ENCODE data around the gene CENPF. TPM values are rescaled to one million over a fixed set of nuclear protein-coding genes. Genes with fewer than 3 reads are reported as not detected.

Gene CENPF, protein sequence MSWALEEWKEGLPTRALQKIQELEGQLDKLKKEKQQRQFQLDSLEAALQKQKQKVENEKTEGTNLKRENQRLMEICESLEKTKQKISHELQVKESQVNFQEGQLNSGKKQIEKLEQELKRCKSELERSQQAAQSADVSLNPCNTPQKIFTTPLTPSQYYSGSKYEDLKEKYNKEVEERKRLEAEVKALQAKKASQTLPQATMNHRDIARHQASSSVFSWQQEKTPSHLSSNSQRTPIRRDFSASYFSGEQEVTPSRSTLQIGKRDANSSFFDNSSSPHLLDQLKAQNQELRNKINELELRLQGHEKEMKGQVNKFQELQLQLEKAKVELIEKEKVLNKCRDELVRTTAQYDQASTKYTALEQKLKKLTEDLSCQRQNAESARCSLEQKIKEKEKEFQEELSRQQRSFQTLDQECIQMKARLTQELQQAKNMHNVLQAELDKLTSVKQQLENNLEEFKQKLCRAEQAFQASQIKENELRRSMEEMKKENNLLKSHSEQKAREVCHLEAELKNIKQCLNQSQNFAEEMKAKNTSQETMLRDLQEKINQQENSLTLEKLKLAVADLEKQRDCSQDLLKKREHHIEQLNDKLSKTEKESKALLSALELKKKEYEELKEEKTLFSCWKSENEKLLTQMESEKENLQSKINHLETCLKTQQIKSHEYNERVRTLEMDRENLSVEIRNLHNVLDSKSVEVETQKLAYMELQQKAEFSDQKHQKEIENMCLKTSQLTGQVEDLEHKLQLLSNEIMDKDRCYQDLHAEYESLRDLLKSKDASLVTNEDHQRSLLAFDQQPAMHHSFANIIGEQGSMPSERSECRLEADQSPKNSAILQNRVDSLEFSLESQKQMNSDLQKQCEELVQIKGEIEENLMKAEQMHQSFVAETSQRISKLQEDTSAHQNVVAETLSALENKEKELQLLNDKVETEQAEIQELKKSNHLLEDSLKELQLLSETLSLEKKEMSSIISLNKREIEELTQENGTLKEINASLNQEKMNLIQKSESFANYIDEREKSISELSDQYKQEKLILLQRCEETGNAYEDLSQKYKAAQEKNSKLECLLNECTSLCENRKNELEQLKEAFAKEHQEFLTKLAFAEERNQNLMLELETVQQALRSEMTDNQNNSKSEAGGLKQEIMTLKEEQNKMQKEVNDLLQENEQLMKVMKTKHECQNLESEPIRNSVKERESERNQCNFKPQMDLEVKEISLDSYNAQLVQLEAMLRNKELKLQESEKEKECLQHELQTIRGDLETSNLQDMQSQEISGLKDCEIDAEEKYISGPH (N-terminal part only)
- 21.7 and 130 TPM in 2 replicates for total RNA-seq (2011; cell fraction: chromatin; rRNA removed; ENCODE audit: low replicate concordance)
- 11.8 and 20.9 TPM in 2 replicates for total RNA-seq (2011; cell fraction: nucleolus; rRNA removed)
- total RNA-seq (2011; cell fraction: nucleoplasm; rRNA removed) = 40.8 and 50.3 TPM in 2 replicates
- total RNA-seq (2014; rRNA removed) (76.9 and 91.6 TPM in 2 replicates), total RNA-seq (2014; rRNA removed; fragmentation: Illumina TruSeq; extraction: Trizol) (180 and 214 TPM in 2 replicates), total RNA-seq (2015; rRNA removed; fragmentation: Illumina TruSeq; extraction: Trizol) (142 and 153 TPM in 2 replicates), total RNA-seq (2021) (98.2 and 102 TPM in 2 replicates), polyA plus RNA-seq (2011; rRNA removed) (46.4 and 64.5 TPM in 2 replicates), polyA plus RNA-seq (2014; fragmentation: Illumina TruSeq; extraction: Trizol) (118 TPM in 2 replicates), polyA plus RNA-seq (2014; fragmentation: Nextera tagmentation; extraction: Ambion mirVana) (10 to 100 TPM; 50.6 to 92.6 TPM), polyA plus RNA-seq (2014; rRNA removed) (54.1 and 98.3 TPM in 2 replicates), polyA minus RNA-seq (2011; rRNA and poly(A)+ RNA removed) (99.3 and 119 TPM in 2 replicates), Bru-seq, nascent RNA (percentile 93 among the genes with signal in this experiment), BruChase-seq, experiment 1, labeled RNA remaining after a 2-hour chase (percentile 94 among the genes with signal in this experiment), BruChase-seq, experiment 2, labeled RNA remaining after a 6-hour chase (percentile 95 among the genes with signal in this experiment)
- polyA plus RNA-seq (2011; cell fraction: cytosol; rRNA removed) = 8.8 and 16.0 TPM in 2 replicates
- polyA plus RNA-seq (2011; cell fraction: nucleus; rRNA removed) = 52.2 and 53.8 TPM in 2 replicates
- polyA plus RNA-seq (2012) = 48.5 and 70.8 TPM in 2 replicates
- polyA minus RNA-seq (2011; cell fraction: cytosol; rRNA and poly(A)+ RNA removed) = 46.6 and 50.8 TPM in 2 replicates
- 35.7 and 70.4 TPM in 2 replicates for polyA minus RNA-seq (2011; cell fraction: nucleus; rRNA and poly(A)+ RNA removed)
- long read RNA-seq, experiment 1, full-length matches to known transcripts = 1 of 95 reads
- long read RNA-seq, experiment 1, partial matches to known transcripts = 88 of 95 reads
- long read RNA-seq, experiment 1, other reads (novel, unspliced or antisense) = 6 of 95 reads
- long read RNA-seq, experiment 2, full-length matches to known transcripts = 4 of 46 reads
- long read RNA-seq, experiment 2, partial matches to known transcripts = 34 of 46 reads
- long read RNA-seq, experiment 2, other reads (novel, unspliced or antisense) = 8 of 46 reads
- long read RNA-seq, experiment 3, transcript CENPF-202 (3 exons, 689 nt) = major isoform, 5 of 57 reads
- long read RNA-seq, experiment 3, partial matches to known transcripts = 46 of 57 reads
- long read RNA-seq, experiment 3, other reads (novel, unspliced or antisense) = 6 of 57 reads

DNA sequence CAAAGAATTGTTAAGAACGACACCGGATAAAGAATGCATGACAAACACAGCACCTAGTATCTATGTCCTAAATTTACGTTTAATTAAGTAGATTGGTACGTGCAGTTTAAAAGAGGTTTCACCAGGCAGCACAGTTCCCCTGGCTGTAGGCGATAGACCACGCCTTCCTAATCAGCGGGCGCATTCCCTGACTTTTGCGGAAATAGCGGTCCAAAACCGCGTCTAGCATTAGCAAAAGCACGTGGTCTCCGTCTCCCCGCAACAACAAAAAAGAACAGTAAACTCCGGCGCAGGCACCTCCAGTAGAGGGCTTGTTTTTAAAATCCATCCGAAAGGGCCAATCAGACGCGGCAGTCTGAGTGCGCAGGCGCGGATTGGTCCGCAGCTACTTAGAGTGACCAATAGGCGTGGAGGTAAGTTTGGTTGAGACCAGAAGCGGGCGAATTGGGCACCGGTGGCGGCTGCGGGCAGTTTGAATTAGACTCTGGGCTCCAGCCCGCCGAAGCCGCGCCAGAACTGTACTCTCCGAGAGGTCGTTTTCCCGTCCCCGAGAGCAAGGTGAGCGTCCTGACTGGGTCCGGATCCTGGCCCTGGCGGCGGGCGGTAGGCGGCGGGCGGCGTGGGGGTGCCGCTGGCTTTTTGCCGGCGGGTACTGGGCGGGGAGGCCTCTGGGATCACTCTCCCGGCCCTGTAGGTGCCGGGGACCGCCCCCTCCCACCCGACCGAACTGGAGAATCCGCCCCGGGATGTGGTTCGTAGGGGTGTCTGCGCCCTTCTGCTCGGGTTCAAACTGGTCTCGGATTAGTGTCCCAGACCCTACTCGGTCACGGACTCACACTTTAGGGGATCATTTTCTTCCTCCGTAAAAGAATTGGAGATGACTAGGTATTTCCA lies at the start of gene CENPF:
CENPF (plus strand) TSS at position 432 of the 894 bp plus-strand sequence. CDS start 10,560 bp downstream, outside the sequence.
- WGBS (ENCODE audit: insufficient coverage, low coverage, missing lambda C conversion rate) = 2% methylated on average over 56 of the region's 65 CpGs
- ChIA-PET POLR2A (interaction anchor here (0.6 to 1.6 kb wide), 10 partner anchors 8 to 220 kb away, joined by 3 to 6 read pairs (median 3); no protein-coding TSS in a partner anchor), CTCF (ENCODE audit: low intra/inter-chr PET ratio) (no interaction called here)
- intact Hi-C loops (cut with micrococcal nuclease) = no loop called here
- H2AFZ ChIP-seq (ENCODE audit: low read depth, low read length) = peak within 1 kb of the TSS; percentile 79
- ATAC-seq (peak; percentile 97), DNase-seq (ENCODE audit: extremely low read depth in 1 of 4, low spot score in 3 of 4) (peak; percentile 99 to 100 (median 99)), FAIRE-seq (peak; percentile 99)
- H3K4me3 ChIP-seq = peak within 1 kb of the TSS; percentile 67
- H3K79me2 ChIP-seq (ENCODE audit: control insufficient read depth, insufficient read depth, low read length) = peaks cover 45% of the 10 kb centered on the region
- no peaks in the 10 kb centered on the region for H4K20me1 ChIP-seq (replicated peaks; ENCODE audit: control insufficient read depth, insufficient read depth, low read length)
- peaks cover 15% of the 10 kb centered on the region; the same call in 2 of the 3 replicates for H3K36me3 ChIP-seq (ENCODE audit: control insufficient read depth, insufficient read depth, low read length)
- BruUV-seq (replicated peaks) = TSS peak; percentile 70
- H3K27ac ChIP-seq (ENCODE audit: extremely low read depth, low read depth, low read length) = peak within 1 kb of the TSS; percentile 86
- no peaks in the 10 kb centered on the region for H3K27me3 ChIP-seq (ENCODE audit: control insufficient read depth in 2 of 2, insufficient read depth in 2 of 2, low read length in 2 of 2)
- H3K4me1 ChIP-seq (replicated peaks in 1 of 2; ENCODE audit: control insufficient read depth in 2 of 2, insufficient read depth in 2 of 2, low read length in 2 of 2) = peaks cover 3 to 14% of the 10 kb centered on the region in 2 experiments; a peak in 2 of 5 replicates
- no peaks in the 10 kb centered on the region; the same call in 1 of the 2 replicates for H3K9me3 ChIP-seq (replicated peaks; ENCODE audit: control insufficient read depth, insufficient read depth, low read depth, low read length)
- H3K4me2 ChIP-seq (ENCODE audit: insufficient read depth, low read length) = peak within 1 kb of the TSS; percentile 88
- no peaks in the 10 kb centered on the region for H3K9me1 ChIP-seq (ENCODE audit: control insufficient read depth, insufficient read depth, low read length)
- in situ Hi-C loops (cut with MboI) = no loop called here
- H3K9ac ChIP-seq (ENCODE audit: insufficient read depth in 1 of 2, low read depth in 2 of 2, low read length in 2 of 2) = peak within 1 kb of the TSS; percentile 87 to 95
- TF ChIP-seq ZNF165 (CRISPR knock-in tag; IDR thresholded peaks at IDR 0.05; ENCODE audit: borderline replicate concordance) (no peak), MBD2 (IDR thresholded peaks at IDR 0.05; ENCODE audit: borderline replicate concordance, low read depth) (peak; percentile 96), DMBX1 (CRISPR knock-in tag; IDR thresholded peaks at IDR 0.05; ENCODE audit: borderline replicate concordance) (no peak), SUPT5H (IDR thresholded peaks at IDR 0.05) (peak; percentile 81), HDGF (IDR thresholded peaks at IDR 0.05) (no peak)
- TF ChIP-seq, protein P1, sequence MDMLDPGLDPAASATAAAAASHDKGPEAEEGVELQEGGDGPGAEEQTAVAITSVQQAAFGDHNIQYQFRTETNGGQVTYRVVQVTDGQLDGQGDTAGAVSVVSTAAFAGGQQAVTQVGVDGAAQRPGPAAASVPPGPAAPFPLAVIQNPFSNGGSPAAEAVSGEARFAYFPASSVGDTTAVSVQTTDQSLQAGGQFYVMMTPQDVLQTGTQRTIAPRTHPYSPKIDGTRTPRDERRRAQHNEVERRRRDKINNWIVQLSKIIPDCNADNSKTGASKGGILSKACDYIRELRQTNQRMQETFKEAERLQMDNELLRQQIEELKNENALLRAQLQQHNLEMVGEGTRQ (CRISPR knock-in tag; IDR thresholded peaks at IDR 0.05) = peak; percentile 87
- TF ChIP-seq, protein P2, sequence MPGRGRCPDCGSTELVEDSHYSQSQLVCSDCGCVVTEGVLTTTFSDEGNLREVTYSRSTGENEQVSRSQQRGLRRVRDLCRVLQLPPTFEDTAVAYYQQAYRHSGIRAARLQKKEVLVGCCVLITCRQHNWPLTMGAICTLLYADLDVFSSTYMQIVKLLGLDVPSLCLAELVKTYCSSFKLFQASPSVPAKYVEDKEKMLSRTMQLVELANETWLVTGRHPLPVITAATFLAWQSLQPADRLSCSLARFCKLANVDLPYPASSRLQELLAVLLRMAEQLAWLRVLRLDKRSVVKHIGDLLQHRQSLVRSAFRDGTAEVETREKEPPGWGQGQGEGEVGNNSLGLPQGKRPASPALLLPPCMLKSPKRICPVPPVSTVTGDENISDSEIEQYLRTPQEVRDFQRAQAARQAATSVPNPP (IDR thresholded peaks at IDR 0.05; ENCODE audit: borderline replicate concordance, insufficient read depth, insufficient read length) = no peak
